WTC11 (cell line): ENCODE results near the gene KCNJ15.

ENCODE experiments used
- CBFB ChIP-seq: sonication (generic); formaldehyde crosslinking; IDR thresholded peaks from 2 replicates; pipeline ENCODE4 v1.8.1; 2022; ENCODE audit warnings: mild to moderate bottlenecking, low read depth, missing genetic modification reagents
- ESRRA ChIP-seq: sonication (generic); formaldehyde crosslinking; IDR thresholded peaks from 2 replicates; pipeline ENCODE4 v1.8.1; 2022; ENCODE audit warnings: mild to moderate bottlenecking, missing genetic modification reagents, borderline replicate concordance
- ETV6 ChIP-seq: sonication (generic); formaldehyde crosslinking; IDR thresholded peaks from 2 replicates; pipeline ENCODE4 v1.8.1; 2022; ENCODE audit warnings: mild to moderate bottlenecking, missing genetic modification reagents
- GABPB1 ChIP-seq: sonication (generic); formaldehyde crosslinking; IDR thresholded peaks from 2 replicates; pipeline ENCODE4 v1.8.1; 2023; ENCODE audit warnings: mild to moderate bottlenecking, missing genetic modification reagents
- GRHL2 ChIP-seq: fragments of 250-450 bp; sonication (Bioruptor Pico); IDR thresholded peaks from 2 replicates; pipeline ENCODE4 v1.8.0; 2022; ENCODE audit warnings: mild to moderate bottlenecking, moderate library complexity; ENCODE audit not compliant: insufficient replicate concordance, severe bottlenecking
- HMGA2 ChIP-seq: fragments of 250-450 bp; sonication (Bioruptor Pico); IDR thresholded peaks from 2 replicates; pipeline ENCODE4 v1.4.0; 2021; ENCODE audit warnings: mild to moderate bottlenecking, moderate library complexity
- NR3C1 ChIP-seq: sonication (generic); formaldehyde crosslinking; conservative IDR thresholded peaks from 2 replicates; pipeline ENCODE4 v1.8.1; 2023; ENCODE audit warnings: low read depth, mild to moderate bottlenecking, missing genetic modification reagents
- SP1 ChIP-seq: sonication (generic); formaldehyde crosslinking; conservative IDR thresholded peaks from 2 replicates; pipeline ENCODE4 v1.8.1; 2022; ENCODE audit warnings: missing genetic modification reagents
- ZNF263 ChIP-seq: sonication (generic); formaldehyde crosslinking; IDR thresholded peaks from 2 replicates; pipeline ENCODE4 v1.8.1; 2022; ENCODE audit warnings: low read depth, mild to moderate bottlenecking, moderate library complexity, missing genetic modification reagents
- ZNF317 ChIP-seq: sonication (generic); formaldehyde crosslinking; IDR thresholded peaks from 2 replicates; pipeline ENCODE4 v1.8.1; 2023; ENCODE audit warnings: low read depth, mild to moderate bottlenecking, moderate library complexity, missing genetic modification reagents, borderline replicate concordance
- TF ChIP-seq, protein P1 (sequence below): fragments of 200-600 bp; IDR thresholded peaks from 2 replicates; pipeline ENCODE4 v1.8.0; 2022; ENCODE audit warnings: antibody characterized with exemption
- TF ChIP-seq, protein P2 (sequence below): sonication (generic); formaldehyde crosslinking; conservative IDR thresholded peaks from 2 replicates; pipeline ENCODE4 v1.8.1; 2023; ENCODE audit warnings: mild to moderate bottlenecking, low read depth, missing genetic modification reagents, moderate library complexity
- TF ChIP-seq, protein P3 (sequence below): sonication (generic); formaldehyde crosslinking; IDR thresholded peaks from 2 replicates; pipeline ENCODE4 v1.8.1; 2023; ENCODE audit warnings: mild to moderate bottlenecking, missing genetic modification reagents, moderate library complexity

DNA sequence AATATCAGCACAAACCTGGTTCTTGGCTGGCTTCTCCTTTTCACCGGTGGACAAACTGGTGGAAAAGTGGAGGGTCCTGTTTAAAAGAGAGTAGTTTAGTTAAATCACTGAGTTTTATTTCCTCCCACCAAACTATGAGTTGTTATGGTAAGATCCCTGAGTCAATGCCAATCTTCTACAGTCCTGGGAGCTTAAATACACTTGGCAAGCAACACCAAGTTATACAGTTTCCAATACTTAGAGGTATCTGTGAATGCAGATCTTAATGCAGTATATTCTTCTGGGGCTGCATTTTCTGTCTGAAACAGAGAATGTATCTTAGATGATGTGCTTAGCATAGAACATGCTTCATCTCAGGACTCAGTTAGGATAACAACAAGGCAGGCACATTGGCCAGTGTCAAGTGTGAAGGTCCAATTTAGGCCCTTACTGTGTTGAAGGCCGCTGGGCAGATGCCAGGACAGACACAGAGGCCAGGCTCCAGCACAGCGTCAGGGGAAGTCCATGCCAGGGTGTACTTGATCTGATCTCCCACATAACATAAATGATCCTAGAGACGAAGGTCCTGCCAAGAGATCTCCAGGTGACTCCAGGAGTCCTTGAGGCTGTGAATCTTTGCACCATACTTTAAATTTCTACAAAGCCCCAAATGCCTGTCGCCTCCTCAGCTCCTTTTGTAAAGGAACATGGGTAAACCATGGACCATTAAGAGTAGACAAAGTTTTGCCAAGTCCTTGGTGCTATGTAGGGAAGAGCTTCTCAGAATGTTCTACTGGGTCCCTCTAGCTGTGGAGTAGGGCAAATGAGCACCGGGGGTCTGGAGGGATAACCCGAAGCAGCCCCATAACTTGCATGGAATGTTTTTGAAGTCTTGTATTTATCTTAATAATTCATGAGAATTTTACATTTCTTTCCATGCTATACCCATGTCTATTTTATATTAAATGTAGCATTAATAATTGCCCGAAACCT, 76.8 kb downstream of the KCNJ15 start:
- TF ChIP-seq, protein P1, sequence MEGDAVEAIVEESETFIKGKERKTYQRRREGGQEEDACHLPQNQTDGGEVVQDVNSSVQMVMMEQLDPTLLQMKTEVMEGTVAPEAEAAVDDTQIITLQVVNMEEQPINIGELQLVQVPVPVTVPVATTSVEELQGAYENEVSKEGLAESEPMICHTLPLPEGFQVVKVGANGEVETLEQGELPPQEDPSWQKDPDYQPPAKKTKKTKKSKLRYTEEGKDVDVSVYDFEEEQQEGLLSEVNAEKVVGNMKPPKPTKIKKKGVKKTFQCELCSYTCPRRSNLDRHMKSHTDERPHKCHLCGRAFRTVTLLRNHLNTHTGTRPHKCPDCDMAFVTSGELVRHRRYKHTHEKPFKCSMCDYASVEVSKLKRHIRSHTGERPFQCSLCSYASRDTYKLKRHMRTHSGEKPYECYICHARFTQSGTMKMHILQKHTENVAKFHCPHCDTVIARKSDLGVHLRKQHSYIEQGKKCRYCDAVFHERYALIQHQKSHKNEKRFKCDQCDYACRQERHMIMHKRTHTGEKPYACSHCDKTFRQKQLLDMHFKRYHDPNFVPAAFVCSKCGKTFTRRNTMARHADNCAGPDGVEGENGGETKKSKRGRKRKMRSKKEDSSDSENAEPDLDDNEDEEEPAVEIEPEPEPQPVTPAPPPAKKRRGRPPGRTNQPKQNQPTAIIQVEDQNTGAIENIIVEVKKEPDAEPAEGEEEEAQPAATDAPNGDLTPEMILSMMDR = no peak
- TF ChIP-seq, protein P2, sequence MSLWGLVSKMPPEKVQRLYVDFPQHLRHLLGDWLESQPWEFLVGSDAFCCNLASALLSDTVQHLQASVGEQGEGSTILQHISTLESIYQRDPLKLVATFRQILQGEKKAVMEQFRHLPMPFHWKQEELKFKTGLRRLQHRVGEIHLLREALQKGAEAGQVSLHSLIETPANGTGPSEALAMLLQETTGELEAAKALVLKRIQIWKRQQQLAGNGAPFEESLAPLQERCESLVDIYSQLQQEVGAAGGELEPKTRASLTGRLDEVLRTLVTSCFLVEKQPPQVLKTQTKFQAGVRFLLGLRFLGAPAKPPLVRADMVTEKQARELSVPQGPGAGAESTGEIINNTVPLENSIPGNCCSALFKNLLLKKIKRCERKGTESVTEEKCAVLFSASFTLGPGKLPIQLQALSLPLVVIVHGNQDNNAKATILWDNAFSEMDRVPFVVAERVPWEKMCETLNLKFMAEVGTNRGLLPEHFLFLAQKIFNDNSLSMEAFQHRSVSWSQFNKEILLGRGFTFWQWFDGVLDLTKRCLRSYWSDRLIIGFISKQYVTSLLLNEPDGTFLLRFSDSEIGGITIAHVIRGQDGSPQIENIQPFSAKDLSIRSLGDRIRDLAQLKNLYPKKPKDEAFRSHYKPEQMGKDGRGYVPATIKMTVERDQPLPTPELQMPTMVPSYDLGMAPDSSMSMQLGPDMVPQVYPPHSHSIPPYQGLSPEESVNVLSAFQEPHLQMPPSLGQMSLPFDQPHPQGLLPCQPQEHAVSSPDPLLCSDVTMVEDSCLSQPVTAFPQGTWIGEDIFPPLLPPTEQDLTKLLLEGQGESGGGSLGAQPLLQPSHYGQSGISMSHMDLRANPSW (CRISPR knock-in tag) = no peak
- TF ChIP-seq NR3C1 (CRISPR knock-in tag) = no peak
- TF ChIP-seq HMGA2 (CRISPR knock-in tag) = no peak
- TF ChIP-seq GRHL2 = no peak
- TF ChIP-seq, protein P3, sequence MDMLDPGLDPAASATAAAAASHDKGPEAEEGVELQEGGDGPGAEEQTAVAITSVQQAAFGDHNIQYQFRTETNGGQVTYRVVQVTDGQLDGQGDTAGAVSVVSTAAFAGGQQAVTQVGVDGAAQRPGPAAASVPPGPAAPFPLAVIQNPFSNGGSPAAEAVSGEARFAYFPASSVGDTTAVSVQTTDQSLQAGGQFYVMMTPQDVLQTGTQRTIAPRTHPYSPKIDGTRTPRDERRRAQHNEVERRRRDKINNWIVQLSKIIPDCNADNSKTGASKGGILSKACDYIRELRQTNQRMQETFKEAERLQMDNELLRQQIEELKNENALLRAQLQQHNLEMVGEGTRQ (CRISPR knock-in tag) = no peak
- no peak for TF ChIP-seq CBFB
- TF ChIP-seq ETV6 (CRISPR knock-in tag) = no peak
- no peak for TF ChIP-seq GABPB1 (CRISPR knock-in tag)
- TF ChIP-seq SP1 (CRISPR knock-in tag) = no peak
- no peak for TF ChIP-seq ESRRA (CRISPR knock-in tag)
- TF ChIP-seq ZNF317 (CRISPR knock-in tag) = no peak
- TF ChIP-seq ZNF263 = no peak
